HG03095 (cell line): ENCODE data around the gene CAPG.
A peak's percentile ranks its signal among the peaks of the same experiment; 100 is the strongest.

Experiments used
- ATAC-seq: cut with Tn5 transposase; IDR thresholded peaks from one replicate; pipeline ENCODE4 v1.9.1; 2021; ENCODE audit warnings: moderate library complexity; ENCODE audit not compliant: unreplicated experiment

The CAPG gene

DNA sequence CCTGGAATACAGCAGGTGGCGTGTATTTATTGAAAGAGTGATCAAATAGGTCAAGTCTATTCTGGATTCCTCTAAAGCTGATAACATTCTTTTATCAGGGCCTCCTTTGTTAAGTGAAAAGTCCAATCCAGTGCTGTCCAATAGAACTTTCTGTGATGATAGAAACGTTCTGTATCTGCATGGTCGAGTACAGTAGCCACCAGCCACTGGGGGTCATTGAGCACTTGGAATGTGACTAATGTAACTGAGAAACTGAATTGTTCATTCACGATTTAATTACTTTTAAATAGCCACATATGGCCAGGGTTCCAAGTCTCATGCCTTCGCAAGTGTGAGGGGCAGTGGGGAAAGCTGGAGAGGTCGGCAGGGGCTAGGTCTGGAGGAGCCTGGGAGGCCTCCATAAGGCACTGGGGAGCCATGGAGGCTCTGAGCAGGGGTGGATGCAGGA is 28.9 kb upstream of the CAPG start:
- no peak for ATAC-seq

DNA sequence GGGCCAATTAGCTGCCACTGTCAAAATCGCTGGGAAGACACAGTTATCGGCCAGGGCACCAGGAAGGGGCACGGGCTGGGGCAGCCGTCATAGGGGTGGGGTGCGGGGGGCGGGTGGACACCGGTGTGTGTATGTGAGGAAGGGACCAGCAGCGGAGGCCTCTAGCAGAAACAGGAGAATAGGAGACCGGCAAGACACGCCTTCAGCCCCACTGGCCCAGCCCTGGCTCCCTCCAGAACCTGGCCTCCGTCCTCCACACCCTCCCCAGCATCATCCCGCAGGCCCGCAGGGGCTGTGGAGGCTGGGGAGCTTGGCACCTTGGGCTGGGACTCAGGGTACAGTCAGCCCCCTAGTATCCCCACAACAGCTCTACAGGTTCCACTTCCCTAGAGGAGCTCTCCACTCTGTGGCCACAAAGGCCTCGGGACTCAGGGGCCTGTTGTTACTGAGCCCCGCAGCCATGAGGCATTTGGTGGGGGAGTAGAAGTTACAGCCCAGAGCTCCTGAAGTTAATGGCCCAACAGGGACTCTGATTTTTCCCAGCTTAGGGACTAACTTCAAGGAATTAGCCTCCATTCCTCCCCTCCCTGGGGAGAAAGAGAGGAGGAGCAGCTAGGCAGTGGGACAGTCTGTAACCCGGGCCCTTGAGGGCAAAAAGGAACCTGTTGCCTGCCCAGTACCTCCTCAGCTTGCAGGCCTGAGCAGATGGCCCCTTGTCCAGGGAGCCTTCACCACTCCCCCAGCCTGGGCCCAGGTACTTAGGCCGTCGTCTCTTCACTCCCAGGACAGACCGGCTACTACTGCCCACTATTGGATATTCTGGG is 28.2 kb upstream of the CAPG start:
- ATAC-seq: no peak

DNA sequence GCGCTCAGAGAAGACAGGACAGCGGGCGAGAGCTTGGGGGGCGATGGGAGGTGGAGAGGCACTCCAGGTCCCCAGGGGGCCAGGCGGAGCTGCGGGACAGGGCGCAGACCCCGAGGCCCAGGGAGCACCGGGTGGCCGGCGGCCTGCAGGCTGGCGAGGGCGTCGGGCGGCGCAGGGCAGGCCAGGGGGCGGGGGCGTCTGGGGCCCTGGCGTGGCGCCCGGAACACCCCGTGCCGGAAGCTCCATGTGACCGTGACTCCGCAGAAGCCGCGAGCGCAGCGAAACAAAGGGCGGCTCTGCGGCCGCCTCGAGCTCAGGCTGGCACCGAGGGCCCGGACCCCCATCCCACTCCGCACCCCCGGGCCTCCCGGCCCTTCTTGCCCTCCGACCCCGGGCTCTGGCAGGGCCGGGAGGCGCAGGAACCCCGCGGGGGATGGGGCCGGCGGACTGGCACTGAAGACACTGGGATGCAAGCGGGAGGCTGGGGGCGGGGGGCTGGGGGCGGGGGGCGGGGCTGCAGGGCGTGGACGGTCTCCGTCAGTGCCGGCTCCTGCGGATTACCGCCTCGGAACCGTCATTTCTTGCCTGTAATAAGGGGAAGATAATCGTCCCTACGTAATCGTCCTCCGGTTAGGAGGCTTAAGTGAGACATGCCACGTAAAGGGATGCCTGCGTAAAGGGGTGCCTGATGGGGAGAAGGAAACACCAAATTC is 27.5 kb upstream of the CAPG start:
- ATAC-seq: peak; percentile 85

DNA sequence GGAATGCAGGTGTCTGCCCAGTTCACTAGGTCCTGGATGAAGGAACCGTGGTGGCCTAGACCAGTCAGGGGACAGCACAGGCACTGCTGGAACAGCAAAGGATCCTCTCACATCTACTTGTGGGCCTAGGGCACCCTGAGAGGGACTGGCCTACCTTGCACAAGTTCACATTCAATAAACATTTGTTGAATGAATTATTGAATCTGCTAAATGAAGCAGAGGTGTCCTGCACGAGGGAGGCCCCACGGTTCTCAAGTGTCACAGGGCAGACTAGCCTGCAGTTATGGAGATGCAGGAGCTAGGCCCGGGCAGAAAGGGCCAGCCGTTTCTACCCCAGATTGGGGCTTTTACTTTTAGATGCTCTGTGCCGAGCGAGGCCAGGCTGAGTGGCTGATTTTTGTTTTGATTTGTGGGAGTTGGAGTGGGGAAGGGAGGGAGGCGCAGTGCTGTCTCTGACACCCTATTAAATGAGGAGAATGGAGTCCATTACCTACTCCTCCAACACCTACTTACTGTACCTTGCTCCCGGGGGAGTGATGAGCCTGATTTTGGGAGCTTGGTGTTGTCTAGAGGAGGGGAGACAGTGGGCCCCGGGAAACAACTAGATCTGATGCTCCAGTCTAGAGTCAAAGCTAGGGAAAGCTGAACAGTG is 26.8 kb upstream of the CAPG start:
- peak; percentile 7 for ATAC-seq

DNA sequence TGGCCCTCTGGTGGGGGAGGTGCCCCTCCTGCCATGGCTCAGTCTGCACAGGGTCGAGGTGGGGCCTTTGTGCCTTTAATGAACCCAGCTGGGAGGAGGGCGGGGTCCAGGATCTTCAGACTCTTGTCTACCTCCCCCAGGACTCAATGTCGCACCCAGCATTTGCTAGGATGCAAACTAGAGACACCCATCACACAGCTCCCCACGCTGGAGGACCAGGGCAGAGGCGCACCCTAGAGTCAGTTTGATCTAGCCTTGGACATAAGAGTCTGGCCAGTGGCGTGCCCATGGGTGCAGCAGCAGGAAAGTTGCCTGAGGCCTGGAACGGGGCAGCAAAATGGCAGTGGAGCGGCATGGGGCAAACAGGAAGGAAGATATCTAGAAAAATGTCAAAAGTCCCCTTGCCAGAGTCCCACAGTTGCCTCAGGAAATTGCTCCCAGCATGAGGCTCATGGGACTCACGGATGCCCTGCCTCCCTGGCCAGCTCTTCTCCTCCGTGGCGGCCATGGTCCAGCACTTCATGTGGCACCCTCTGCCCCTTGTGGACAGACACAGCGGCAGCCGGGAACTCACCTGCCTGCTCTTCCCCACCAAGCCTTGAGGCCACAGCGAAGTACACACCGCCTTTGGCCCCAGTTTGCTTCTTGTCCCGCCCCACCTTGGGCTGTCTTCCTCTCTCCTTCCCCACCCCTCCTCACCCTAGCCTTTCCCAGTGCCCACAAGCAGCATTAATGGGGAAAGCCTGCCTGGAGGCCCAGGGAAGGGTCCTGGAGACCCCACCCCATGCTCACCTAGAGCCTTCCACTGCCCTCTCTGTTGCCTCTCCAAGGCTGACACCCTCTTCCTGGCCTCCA is 26.0 kb upstream of the CAPG start:
- no peak for ATAC-seq

DNA sequence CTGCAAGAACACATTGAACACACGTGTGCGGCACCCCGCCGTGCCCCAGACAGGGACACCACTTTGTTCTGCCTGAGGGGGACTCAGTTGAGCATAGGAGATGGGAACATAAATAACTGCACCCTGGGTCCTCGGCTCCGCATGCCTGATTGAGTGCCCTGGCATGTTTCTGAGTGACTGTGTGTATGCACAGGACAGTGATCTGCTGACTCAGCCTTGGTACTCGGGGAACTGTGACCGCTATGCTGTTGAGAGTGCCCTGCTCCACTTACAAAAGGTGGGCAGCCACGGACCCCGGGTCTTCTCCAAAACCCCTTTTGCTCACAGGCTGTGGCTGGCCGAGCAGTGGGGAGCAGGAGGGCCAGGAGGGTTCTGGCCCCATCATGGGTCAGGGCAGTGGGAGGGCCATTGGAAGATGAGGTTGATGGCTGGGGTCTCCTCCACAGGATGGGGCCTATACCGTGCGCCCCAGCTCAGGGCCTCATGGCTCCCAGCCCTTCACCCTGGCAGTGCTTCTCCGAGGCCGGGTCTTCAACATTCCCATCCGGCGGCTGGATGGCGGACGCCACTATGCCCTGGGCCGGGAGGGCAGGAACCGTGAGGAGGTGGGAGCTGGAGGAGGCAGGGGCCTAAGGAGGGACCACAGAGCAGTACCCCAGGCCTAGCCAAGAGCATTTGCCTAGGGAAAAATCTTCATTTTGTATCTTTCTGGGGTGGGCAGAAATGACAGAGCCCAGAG is 25.2 kb upstream of the CAPG start:
- ATAC-seq: no peak

DNA sequence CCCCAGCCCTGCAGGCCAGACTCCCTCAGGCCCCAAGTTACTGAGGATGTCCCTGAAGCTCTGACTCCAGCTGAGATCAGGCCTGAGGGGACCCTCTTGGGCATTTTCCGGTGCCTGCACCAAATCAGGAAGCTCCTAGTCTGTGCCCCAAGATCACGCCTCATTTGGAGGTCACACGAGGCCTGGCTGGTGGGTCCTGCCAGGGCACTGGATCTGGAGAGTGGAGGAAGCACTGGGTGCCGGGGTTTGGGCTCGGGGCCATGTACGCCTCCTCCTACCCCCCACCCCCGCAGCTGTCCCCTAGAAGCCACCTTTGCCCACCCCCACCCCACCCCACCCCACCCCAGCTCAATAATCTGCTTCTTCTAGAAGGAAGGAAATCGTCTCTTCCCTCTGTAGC is 24.5 kb upstream of the CAPG start:
- ATAC-seq: no peak

DNA sequence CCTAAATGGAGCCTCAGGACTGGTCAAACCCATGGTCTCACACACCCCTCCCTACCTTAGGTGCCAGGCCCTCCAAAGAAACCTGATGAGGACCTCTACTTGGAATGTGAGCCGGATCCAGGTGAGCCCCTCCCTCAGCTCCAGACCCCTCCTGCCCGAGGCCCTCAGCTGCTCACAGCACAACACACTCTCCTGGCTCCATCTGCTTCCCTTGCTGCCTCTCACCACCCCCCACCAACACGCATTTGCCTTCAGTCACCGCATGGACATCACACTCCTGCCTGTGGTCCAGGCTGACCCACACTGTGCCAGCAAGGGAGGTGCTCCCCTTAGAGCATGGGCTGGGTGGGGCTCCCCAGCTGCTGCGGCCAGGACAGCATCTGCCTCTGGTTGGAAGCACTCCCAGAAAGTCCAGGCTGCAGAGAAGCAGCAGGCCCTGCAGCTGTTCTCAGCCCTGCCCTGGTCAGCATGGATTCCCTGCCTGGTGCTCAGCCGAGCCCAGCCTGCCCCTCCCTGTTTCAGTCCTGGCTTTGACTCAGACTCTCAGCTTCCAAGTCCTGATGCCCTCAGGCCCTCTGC is 23.4 kb upstream of the CAPG start:
- ATAC-seq: no peak

DNA sequence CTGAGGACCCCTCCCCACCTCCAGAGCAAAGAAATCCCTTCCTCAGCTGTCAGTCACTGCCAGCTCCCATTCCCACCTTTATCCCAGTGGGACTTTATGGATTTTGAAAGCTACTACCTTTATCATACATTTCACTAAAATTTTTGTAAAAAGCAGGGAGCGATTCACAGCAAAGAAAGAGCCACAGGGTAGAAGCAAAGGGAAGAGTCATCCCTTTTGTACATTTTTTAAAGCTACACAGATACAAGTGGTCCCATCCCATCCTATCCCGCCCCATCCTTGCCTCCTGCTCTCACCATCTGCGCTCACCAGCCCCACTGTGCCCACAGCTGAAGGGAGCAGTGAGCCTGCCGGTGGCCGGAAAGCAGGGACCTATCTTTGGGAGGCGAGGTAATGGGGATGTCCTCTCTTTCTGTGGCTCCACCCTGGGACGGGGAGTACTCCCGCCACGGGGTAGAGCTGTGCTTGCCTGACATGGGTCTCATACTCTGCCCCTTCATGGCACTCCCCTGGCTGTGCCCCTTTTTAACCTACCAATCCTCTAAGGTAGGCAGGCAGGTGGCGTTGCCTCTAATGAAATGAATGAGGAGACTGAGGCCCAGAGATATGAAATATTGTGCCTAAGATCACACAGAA is 21.5 kb upstream of the CAPG start:
- ATAC-seq: no peak

DNA sequence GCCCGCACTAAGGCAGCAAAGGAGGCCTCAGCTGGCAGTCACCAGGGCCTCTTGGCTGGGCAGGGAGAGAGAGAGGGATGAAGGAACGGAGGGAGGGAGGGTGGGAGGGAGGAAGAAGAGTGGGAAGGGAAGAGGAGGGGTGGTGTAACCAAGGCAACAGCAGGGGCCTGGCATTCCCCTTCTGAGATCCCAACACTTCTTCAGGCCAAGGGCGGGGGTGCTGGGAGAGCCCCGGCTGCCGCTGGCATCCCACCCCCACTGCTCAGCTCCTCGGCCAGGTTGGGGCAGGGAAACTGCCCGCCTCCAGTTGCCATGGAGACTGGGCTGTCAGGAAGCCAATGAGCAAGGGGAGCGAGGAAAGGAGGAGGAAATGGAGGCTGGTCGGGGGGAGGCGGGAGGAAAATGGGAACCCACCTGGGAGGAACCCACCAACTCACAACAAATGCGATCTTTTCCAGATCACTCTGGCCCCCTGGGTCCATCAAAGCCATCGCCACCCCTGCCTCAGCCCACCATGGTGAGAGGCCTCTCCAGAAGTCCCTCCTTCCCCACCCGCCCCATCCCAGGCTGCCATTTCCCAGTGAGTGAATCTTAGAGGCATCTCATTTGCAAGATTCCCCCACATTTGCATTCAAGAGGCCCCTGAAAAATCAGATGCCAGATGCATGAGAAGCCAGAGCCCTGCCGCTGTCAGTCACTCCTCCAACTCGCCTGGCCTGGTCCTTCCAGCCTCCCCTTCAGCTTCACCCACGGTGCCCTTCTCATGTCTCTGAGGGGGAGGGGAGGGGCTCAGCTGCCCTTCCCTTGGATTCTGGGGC is 20.8 kb upstream of the CAPG start:
- ATAC-seq: no peak

DNA sequence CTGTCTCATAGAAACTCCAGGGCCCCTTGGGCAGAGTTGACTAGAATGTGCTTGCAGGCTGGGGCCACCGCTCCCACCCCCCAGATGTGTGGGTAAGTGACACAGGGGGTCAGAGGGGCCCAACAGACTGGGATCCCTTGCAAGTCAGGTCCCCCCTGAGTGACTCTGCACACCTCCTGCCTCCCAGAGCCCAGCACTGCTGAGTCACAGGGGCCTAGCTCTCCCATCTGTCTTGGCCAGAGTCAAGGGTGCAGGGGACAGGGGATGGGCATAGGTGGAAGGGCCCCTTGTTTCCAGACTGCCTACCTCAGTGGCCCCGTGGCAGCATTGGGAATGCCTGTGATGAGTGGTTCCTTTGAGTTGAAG is 19.7 kb upstream of the CAPG start:
- no peak for ATAC-seq

DNA sequence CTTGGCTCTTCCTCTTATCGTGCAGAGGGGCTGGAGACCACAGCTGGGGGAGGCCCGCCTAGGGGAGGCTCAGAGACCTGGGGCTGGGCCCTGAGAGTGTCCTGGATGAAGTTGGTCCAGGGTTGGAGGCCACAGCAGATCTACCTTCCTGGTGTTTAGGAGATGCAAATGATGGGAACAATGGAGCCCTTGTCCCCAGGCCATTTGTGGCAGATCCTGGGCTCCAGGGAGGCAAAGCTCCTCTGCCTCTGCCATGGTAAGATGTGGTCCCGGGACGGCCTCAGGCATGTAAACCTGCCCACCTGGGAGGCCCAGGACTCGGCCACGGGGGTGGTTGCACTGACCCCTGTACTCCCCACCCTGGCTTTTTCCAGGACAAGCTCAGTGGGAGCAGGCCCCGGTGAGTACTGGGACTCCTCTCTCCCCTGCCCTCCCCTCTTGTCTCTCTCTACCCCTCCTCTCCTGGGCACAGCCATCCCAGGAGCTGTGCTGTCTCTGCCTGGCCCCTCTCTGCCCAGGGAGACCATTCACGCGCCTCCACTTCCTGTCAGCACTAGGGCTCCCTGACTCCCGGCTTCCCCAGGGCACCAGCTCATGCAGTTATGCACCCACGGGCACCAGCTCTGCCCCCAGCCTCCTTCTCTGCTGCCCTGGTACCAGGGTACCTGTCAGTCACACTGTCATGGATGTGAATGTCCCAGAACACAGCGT is 19.2 kb upstream of the CAPG start:
- ATAC-seq: no peak

DNA sequence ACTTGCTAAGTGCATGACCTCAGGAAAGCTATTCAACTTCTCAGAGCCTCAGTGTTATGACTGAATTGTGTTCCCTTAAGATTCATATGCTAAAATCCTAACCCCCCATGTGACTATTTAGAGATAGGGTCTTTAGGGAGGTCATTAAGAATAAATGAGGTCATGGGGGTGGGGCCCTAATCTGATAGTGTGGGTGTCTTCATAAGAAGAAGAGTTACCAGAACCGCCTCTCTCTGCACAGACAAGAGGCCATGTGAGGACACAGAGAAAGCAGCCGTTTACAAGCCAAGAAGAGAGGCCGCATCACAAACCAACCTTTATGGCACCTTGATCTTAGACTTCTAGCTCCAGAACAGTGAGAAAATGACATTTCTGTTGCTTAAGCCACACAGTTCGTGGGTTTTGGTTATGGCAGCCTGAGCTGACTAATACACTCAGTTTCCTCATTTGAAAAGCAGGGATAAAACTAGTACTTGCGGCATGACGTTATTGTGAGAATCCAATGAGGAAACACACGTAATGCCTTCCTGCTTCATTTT is 18.2 kb upstream of the CAPG start:
- no peak for ATAC-seq

DNA sequence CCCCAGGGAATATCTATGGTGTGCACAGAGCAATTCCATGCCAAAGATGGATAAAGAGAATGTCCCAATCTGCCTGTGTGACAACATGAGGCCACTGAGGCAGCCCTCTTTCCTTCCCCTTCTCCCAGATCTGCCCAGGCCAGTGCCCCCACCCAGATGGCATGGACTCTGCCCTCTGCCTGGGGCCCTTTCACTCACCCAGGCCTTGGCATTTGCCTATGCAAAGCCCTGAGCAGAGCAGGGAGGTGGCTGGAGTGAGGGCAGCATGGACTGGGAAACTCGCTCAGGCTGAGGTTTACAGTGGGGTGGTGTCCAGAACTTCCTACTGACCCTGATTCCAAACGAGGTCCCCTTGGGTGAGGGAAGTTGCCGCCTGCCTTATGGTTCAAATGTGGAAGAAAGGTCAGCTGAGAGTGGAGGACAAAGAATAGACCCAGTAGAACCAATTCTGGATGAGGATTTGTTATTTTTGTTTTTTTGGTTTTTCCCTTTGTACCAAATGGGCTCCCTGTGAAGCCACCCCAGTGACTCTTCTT is 17.2 kb upstream of the CAPG start:
- no peak for ATAC-seq

DNA sequence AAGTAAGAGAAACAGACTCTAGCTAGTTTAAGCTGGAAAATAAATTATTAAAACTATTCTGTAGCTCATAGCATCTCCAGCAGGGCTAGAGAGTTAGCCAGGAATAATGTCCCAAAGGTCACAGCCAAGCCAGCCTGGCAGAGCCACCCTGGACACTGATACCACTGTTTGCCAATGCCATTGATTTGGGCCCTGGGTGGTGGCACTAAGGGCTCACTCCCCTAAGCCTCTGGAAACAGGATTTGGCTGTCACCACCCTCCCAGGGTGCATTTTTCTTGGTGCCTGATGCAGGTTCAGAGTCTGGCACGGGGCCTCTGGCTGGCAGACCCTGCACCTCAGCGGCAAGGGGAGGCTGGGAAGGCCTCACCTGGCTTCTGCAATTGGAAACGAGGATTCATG is 15.4 kb upstream of the CAPG start:
- ATAC-seq: no peak

DNA sequence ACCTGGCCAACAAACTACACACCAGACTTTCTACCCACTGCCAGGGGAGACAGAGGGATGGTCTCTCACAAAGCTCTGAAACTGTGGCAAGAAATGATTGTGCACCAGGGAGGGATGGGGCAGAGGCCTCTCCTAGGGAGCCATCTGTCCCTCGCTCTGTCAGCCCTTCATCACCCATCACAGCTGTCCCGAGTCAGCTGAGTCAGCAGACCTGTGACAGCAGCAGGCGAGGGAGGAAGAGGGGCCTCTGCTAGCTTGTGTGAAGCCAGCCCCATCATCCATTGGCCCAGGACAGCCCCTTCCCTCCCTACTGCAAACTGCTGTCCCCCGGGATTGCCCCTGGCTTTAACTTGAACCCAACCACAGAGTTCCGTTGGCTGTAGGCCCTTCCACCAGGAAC is 13.4 kb upstream of the CAPG start:
- ATAC-seq: no peak

DNA sequence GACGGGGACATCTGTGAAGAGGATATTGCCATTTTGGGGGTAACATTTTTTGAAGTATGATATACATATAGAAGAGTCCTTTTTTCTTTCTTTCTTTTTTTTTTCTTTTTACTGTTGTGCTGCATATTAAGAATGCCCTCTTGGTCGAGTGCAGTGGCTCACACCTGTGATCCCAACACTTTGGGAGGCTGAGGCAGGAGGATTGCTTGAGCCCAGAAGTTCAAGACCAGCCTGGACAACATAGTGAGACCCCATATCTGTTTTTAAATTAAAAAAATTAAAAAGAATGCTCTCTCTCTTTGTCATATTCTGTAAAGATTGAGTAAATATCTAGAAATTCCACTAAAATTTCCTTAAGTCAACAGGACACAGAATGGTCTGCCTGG is 11.9 kb upstream of the CAPG start:
- no peak for ATAC-seq
